GM23338 (cell line): ENCODE results near the gene MYBL2. TPM values are rescaled to one million over a fixed set of nuclear protein-coding genes. Genes with fewer than 3 reads are reported as not detected.
A peak's percentile ranks its signal among the peaks of the same experiment; 100 is the strongest.

Experiments
- ATAC-seq: fragments of 200-7000 bp; cut with Tn5 transposase; 3 replicates; pipeline ENCODE4 v1.9.1; 2020
- DNase-seq: peaks from one replicate; pipeline ENCODE4 v3.0.0-alpha.2; 2015; ENCODE audit warnings: low spot score
- H2AFZ ChIP-seq: fragments of 200-600 bp; sonication (generic); 2 replicates; pipeline ENCODE4 v1.8.0; 2016; ENCODE audit warnings: antibody characterized with exemption, mild to moderate bottlenecking, moderate library complexity
- H3F3A ChIP-seq: fragments of 200-600 bp; sonication (generic); replicated peaks from 2 replicates; pipeline ENCODE4 v1.8.0; 2017; ENCODE audit warnings: antibody characterized with exemption, mixed run types, low read depth
- H3K27ac ChIP-seq: fragments of 200-600 bp; sonication (generic); 2 replicates; pipeline ENCODE4 v1.6.1; 2016; ENCODE audit warnings: low read depth
- H3K27me3 ChIP-seq: fragments of 200-600 bp; sonication (generic); 2 replicates; pipeline ENCODE4 v1.8.0; 2016; ENCODE audit warnings: mild to moderate bottlenecking, mixed run types, moderate library complexity; ENCODE audit not compliant: insufficient read depth
- H3K36me3 ChIP-seq: fragments of 200-600 bp; sonication (generic); 2 replicates; pipeline ENCODE4 v1.8.0; 2016; ENCODE audit warnings: mild to moderate bottlenecking; ENCODE audit not compliant: insufficient read depth
- H3K4me1 ChIP-seq: fragments of 200-600 bp; sonication (generic); 2 replicates; pipeline ENCODE4 v1.8.0; 2016; ENCODE audit warnings: mild to moderate bottlenecking, moderate library complexity; ENCODE audit not compliant: insufficient read depth
- H3K4me2 ChIP-seq: fragments of 200-600 bp; sonication (generic); 2 replicates; pipeline ENCODE4 v1.7.1; 2017; ENCODE audit warnings: mixed run types
- H3K4me3 ChIP-seq: fragments of 200-600 bp; sonication (generic); 2 replicates; pipeline ENCODE4 v1.6.1; 2016; ENCODE audit warnings: mixed run types
- H3K79me2 ChIP-seq: fragments of 200-600 bp; sonication (generic); replicated peaks from 2 replicates; pipeline ENCODE4 v1.8.0; 2017; ENCODE audit warnings: mild to moderate bottlenecking; ENCODE audit not compliant: insufficient read depth
- H3K9me2 ChIP-seq: fragments of 200-600 bp; sonication (generic); 2 replicates; pipeline ENCODE4 v1.8.0; 2017; ENCODE audit not compliant: insufficient read depth
- H4K20me1 ChIP-seq: fragments of 200-600 bp; sonication (generic); replicated peaks from 2 replicates; pipeline ENCODE4 v1.8.0; 2017; ENCODE audit warnings: mild to moderate bottlenecking; ENCODE audit not compliant: insufficient read depth
- H3K27ac Mint-ChIP-seq: 2 replicates; pipeline ENCODE4 v1.8.0; 2020; ENCODE audit warnings: inconsistent platforms, mild to moderate bottlenecking, moderate library complexity, mixed read lengths
- H3K27me3 Mint-ChIP-seq: 3 replicates; pipeline ENCODE4 v1.8.0; 2022; ENCODE audit warnings: low read depth, mild to moderate bottlenecking, moderate library complexity, mixed read lengths, inconsistent platforms; ENCODE audit not compliant: insufficient read depth, poor library complexity
- H3K36me3 Mint-ChIP-seq: 3 replicates; pipeline ENCODE4 v1.8.0; 2021; ENCODE audit warnings: low read depth, mild to moderate bottlenecking, inconsistent platforms, moderate library complexity, mixed read lengths
- H3K4me1 Mint-ChIP-seq: 3 replicates; pipeline ENCODE4 v1.8.0; 2020; ENCODE audit warnings: mild to moderate bottlenecking, inconsistent platforms, mixed read lengths
- H3K4me3 Mint-ChIP-seq: 3 replicates; pipeline ENCODE4 v1.8.0; 2021; ENCODE audit warnings: moderate library complexity, mild to moderate bottlenecking, inconsistent platforms, mixed read lengths
- H3K9me3 Mint-ChIP-seq: 3 replicates; pipeline ENCODE4 v1.8.0; 2020; ENCODE audit warnings: moderate library complexity, mild to moderate bottlenecking, inconsistent platforms, mixed read lengths
- CREB1 ChIP-seq: fragments of 250-450 bp; sonication (Bioruptor Pico); IDR thresholded peaks from 2 replicates; pipeline ENCODE4 v1.5.0; 2020; ENCODE audit warnings: low read depth, mild to moderate bottlenecking, moderate library complexity
- CTCF ChIP-seq, 2 experiments: fragments of 200-600 bp in 1 of 2; sonication (generic) in 1 of 2; conservative IDR thresholded peaks; 2 replicates each; pipeline versions ENCODE4 v1.5.1 to v1.6.1; 2016 to 2017; ENCODE audit warnings: antibody characterized with exemption in 2 of 2, low read depth in 2 of 2, mild to moderate bottlenecking in 2 of 2, moderate library complexity in 1 of 2
- EZH2phosphoT487 ChIP-seq: fragments of 200-600 bp; sonication (generic); IDR thresholded peaks from one replicate; pipeline ENCODE4 v1.8.1; 2018; ENCODE audit warnings: antibody characterized with exemption; ENCODE audit not compliant: unreplicated experiment
- JUNB ChIP-seq: IDR thresholded peaks from one replicate; pipeline ENCODE4 v1.6.1; 2016; ENCODE audit warnings: antibody characterized with exemption; ENCODE audit not compliant: unreplicated experiment
- ZNF114 ChIP-seq: fragments of 250-450 bp; sonication (Bioruptor Pico); IDR thresholded peaks from 2 replicates; pipeline ENCODE4 v1.5.0; 2020; ENCODE audit warnings: mild to moderate bottlenecking, moderate library complexity
- ZNF331 ChIP-seq: fragments of 250-450 bp; sonication (Bioruptor Pico); IDR thresholded peaks from 2 replicates; pipeline ENCODE4 v1.5.0; 2020; ENCODE audit warnings: low read depth, mild to moderate bottlenecking, moderate library complexity
- ZNF462 ChIP-seq: fragments of 250-450 bp; sonication (Bioruptor Pico); IDR thresholded peaks from 2 replicates; pipeline ENCODE4 v1.5.0; 2020; ENCODE audit warnings: mild to moderate bottlenecking, moderate library complexity
- polyA plus RNA-seq: library from polyadenylated mRNA; unstranded; fragments of >200 nt; fragmentation: Nextera tagmentation; extraction: Ambion mirVana; gene quantifications from 2 replicates; pipeline ENCODE4 v1.2.1, GENCODE V29; 2016
- total RNA-seq: library from RNA; depleted of rRNA; stranded (reverse); fragments of >200 nt; shearing (Covaris generic); gene quantifications from 2 replicates; pipeline ENCODE4 v1.2.3, GENCODE V29; 2014

Gene MYBL2
- total and polyA plus RNA-seq, 2 experiments from 2014 or later: 72.3 to 131 TPM

GRCh38 chr20:43655937-43656336 is 11.0 kb upstream of the MYBL2 start:
- Mint-ChIP-seq H3K4me3 (peak overlapping the region; percentile 98), H3K4me1 (peaks cover 2% of the 10 kb centered on the region; the same call in 1 of the 3 replicates), H3K27ac (no peak overlapping the region), H3K36me3 (no peaks in the 10 kb centered on the region), H3K27me3 (peaks cover 3% of the 10 kb centered on the region), H3K9me3 (no peaks in the 10 kb centered on the region)
- Histone ChIP-seq H3F3A (0 out of 2 replicates have a peak, but pooled peaks cover 6% of the 10 kb centered on the region), H3K27ac (no peak overlapping the region), H3K27me3 (no peaks in the 10 kb centered on the region), H4K20me1 (no peaks in the 10 kb centered on the region), H3K79me2 (no peaks in the 10 kb centered on the region), H3K36me3 (no peaks in the 10 kb centered on the region), H3K4me2 (peak overlapping the region; percentile 99; the same call in 1 of the 2 replicates), H3K9me2 (no peaks in the 10 kb centered on the region), H3K4me1 (peaks cover 4% of the 10 kb centered on the region; the same call in 1 of the 2 replicates), H3K4me3 (no peak overlapping the region), H2AFZ (no peak overlapping the region)
- DNase-seq: no peak
- ATAC-seq: no peak
- no peak for TF ChIP-seq JUNB
- TF ChIP-seq CTCF (conservative IDR thresholded peaks at IDR 0.05; ENCODE audit: low read depth in 2 of 2): no peak
- TF ChIP-seq EZH2phosphoT487: no peak
- no peak for TF ChIP-seq CREB1 (CRISPR knock-in tag)
- TF ChIP-seq ZNF331 (CRISPR knock-in tag): no peak
- TF ChIP-seq ZNF114 (CRISPR knock-in tag): no peak
- no peak for TF ChIP-seq ZNF462 (CRISPR knock-in tag)
